ENCODE results near the gene GNG8. TPM values are rescaled to one million over a fixed set of nuclear protein-coding genes. Genes with fewer than 3 reads are reported as not detected.

Gene GNG8
- total and polyA plus RNA-seq, 9 of the 15 experiments (the other 6 are each of a cell fraction or from before 2014, with no cell fraction given) = 1.3 TPM; not detected in 8

GRCh38 chr19:46634045-46634655, 1.9 kb downstream of the GNG8 start:
- intact Hi-C loops (cut with micrococcal nuclease) = loop anchor here (1.0 kb wide), 1 partner anchor 17 kb away; no protein-coding TSS in a partner anchor
- no peaks in the 10 kb centered on the region for H3K79me2 ChIP-seq (ENCODE audit: control insufficient read depth, insufficient read depth, low read length)
- peak; percentile 75 for FAIRE-seq
- ChIA-PET POLR2A (interaction anchor here (0.6 to 1.5 kb wide), 4 partner anchors 10 to 98 kb away, joined by 3 to 5 read pairs (median 3); partner anchors contain the start of gene PTGIR), CTCF (ENCODE audit: low intra/inter-chr PET ratio) (no interaction called here)
- no peaks in the 10 kb centered on the region for H3K9me3 ChIP-seq (replicated peaks; ENCODE audit: control insufficient read depth, insufficient read depth, low read depth, low read length)
- under 1% methylated on average over 25 of the region's 38 CpGs for WGBS (ENCODE audit: insufficient coverage, low coverage, missing lambda C conversion rate)
- H3K27me3 ChIP-seq (ENCODE audit: control insufficient read depth in 2 of 2, insufficient read depth in 2 of 2, low read length in 2 of 2) = no peaks in the 10 kb centered on the region
- H4K20me1 ChIP-seq (replicated peaks; ENCODE audit: control insufficient read depth, insufficient read depth, low read length) = no peaks in the 10 kb centered on the region
- in situ Hi-C loops (cut with MboI) = no loop called here
- peak overlapping the region; percentile 58 for H2AFZ ChIP-seq (ENCODE audit: low read depth, low read length)
- peak overlapping the region; percentile 32 for H3K4me3 ChIP-seq
- peak; percentile 83 for ATAC-seq
- peaks cover 38 to 74% of the 10 kb centered on the region in 2 experiments for H3K4me1 ChIP-seq (replicated peaks in 1 of 2; ENCODE audit: control insufficient read depth in 2 of 2, insufficient read depth in 2 of 2, low read length in 2 of 2)
- BruUV-seq (replicated peaks) = no TSS peak
- H3K27ac ChIP-seq (ENCODE audit: extremely low read depth, low read depth, low read length) = no peak overlapping the region
- H3K9me1 ChIP-seq (ENCODE audit: control insufficient read depth, insufficient read depth, low read length) = no peaks in the 10 kb centered on the region
- H3K4me2 ChIP-seq (ENCODE audit: insufficient read depth, low read length) = peak overlapping the region; percentile 88
- peak overlapping the region; percentile 34 to 88 for H3K9ac ChIP-seq (ENCODE audit: insufficient read depth in 1 of 2, low read depth in 2 of 2, low read length in 2 of 2)
- no peaks in the 10 kb centered on the region for H3K36me3 ChIP-seq (ENCODE audit: control insufficient read depth, insufficient read depth, low read length)
- DNase-seq (ENCODE audit: extremely low read depth in 1 of 4, low spot score in 3 of 4) = peak; percentile 94 to 98 (median 98)
- TF ChIP-seq MTA1 (IDR thresholded peaks at IDR 0.05; ENCODE audit: borderline replicate concordance) (no peak), MTA2 (IDR thresholded peaks at IDR 0.05; ENCODE audit: low read depth) (no peak), NCOR1 (IDR thresholded peaks at IDR 0.05) (no peak), KDM2B (CRISPR knock-in tag; IDR thresholded peaks at IDR 0.05) (peak; percentile 29; the same call in 1 of the 2 replicates), TFAP4 (CRISPR knock-in tag; IDR thresholded peaks at IDR 0.05; ENCODE audit: borderline replicate concordance) (peak; percentile 58; the same call in 1 of the 2 replicates), BACH1 (tag; IDR thresholded peaks at IDR 0.05) (no peak), E2F3 (CRISPR knock-in tag; IDR thresholded peaks at IDR 0.05) (no peak), ZNF695 (CRISPR knock-in tag; IDR thresholded peaks at IDR 0.05) (no peak), ESRRB (CRISPR knock-in tag; IDR thresholded peaks at IDR 0.05; ENCODE audit: borderline replicate concordance) (no peak), EGR1 (conservative IDR thresholded peaks at IDR 0.05) (0 out of 2 replicates have a peak, but pooled peaks have one; percentile 14), STAG1 (CRISPR knock-in tag; IDR thresholded peaks at IDR 0.05; ENCODE audit: borderline replicate concordance) (no peak), MCM2 (IDR thresholded peaks at IDR 0.05; ENCODE audit: low read depth) (no peak), SMC3 (conservative IDR thresholded peaks at IDR 0.05; ENCODE audit: insufficient read depth, low read depth, low read length) (no peak), HEY1 (CRISPR knock-in tag; IDR thresholded peaks at IDR 0.05; ENCODE audit: borderline replicate concordance) (no peak), CCNT2 (IDR thresholded peaks at IDR 0.05; ENCODE audit: borderline replicate concordance, extremely low read depth, insufficient read length, low read depth, low read length) (peak; percentile 25), ZNF140 (CRISPR knock-in tag; IDR thresholded peaks at IDR 0.05) (no peak), KAT7 (CRISPR knock-in tag; IDR thresholded peaks at IDR 0.05; ENCODE audit: borderline replicate concordance) (peak; percentile 52; the same call in 1 of the 2 replicates), ATF7 (IDR thresholded peaks at IDR 0.05) (0 out of 2 replicates have a peak, but pooled peaks have one; percentile 19), ZNF583 (CRISPR knock-in tag; IDR thresholded peaks at IDR 0.05) (no peak), ZC3H11A (IDR thresholded peaks at IDR 0.05; ENCODE audit: low read depth, low read length) (no peak), ARID1B (IDR thresholded peaks at IDR 0.05) (no peak), MEF2D (tag; conservative IDR thresholded peaks at IDR 0.05; ENCODE audit: low read depth) (no peak), NR3C1 (CRISPR knock-in tag; IDR thresholded peaks at IDR 0.05) (no peak), SUPT5H (IDR thresholded peaks at IDR 0.05) (0 out of 2 replicates have a peak, but pooled peaks have one; percentile 21), ZNF445 (CRISPR knock-in tag; IDR thresholded peaks at IDR 0.05; ENCODE audit: low read depth) (no peak)

Data from K562 (cell line).